GM23248 (cell line): ENCODE results near the gene ZNF570.

Experiments used
- EZH2 ChIP-seq: fragments of 200-600 bp; sonication (generic); IDR thresholded peaks from 2 replicates; pipeline ENCODE4 v1.6.1; 2018; ENCODE audit warnings: antibody characterized with exemption, mild to moderate bottlenecking; ENCODE audit not compliant: insufficient read depth, poor library complexity, severe bottlenecking
- EZH2phosphoT487 ChIP-seq: fragments of 200-600 bp; sonication (generic); IDR thresholded peaks from 2 replicates; pipeline ENCODE4 v1.6.1; 2018; ENCODE audit warnings: antibody characterized with exemption, moderate library complexity, mild to moderate bottlenecking, low read depth; ENCODE audit not compliant: insufficient read depth

DNA sequence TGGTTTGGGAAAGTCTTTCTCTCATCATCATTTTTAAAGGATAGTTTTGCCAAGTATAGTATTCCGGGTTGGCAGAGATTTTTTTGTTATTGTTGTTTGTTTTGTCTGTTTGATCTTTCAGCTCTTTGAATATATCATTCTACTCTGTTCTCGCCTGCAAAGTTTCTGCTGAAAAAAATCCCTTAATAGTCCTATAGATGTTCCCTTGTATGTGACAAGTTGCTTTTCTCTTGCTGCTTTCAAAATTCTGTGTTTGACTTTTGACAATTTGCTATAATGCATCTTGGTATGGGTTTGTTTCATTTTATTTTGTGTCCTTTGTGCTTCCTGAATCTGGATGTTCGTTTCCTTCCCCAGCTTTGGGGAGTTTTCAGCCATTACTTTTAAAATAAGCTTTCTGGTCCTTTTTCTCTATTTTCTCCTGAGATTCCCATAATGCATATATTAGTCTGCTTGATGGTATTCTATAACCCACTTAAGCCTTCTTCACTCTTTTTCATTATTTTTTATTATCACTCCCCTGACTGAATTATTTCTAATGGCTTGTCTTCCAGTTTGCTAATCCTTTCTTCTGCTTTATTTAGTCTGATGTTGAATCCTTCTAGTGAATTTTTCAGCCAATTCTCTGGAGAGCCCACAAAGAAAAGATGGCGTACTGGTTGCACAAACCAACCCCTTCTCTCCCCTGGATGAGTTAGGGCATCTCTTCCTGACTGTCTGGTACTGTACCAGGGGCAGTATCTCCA is 16.5 kb upstream of the ZNF570 start:
- TF ChIP-seq EZH2phosphoT487: no peak
- no peak for TF ChIP-seq EZH2
